GM23338 (cell line): ENCODE measurements around the gene KCNC4.

Experiments used
- CREB1 ChIP-seq: fragments of 250-450 bp; sonication (Bioruptor Pico); IDR thresholded peaks from 2 replicates; pipeline ENCODE4 v1.5.0; 2020; ENCODE audit warnings: low read depth, mild to moderate bottlenecking, moderate library complexity
- CTCF ChIP-seq, 2 experiments: fragments of 200-600 bp in 1 of 2; sonication (generic) in 1 of 2; conservative IDR thresholded peaks; 2 replicates each; pipeline versions ENCODE4 v1.5.1 to v1.6.1; 2016 to 2017; ENCODE audit warnings: antibody characterized with exemption in 2 of 2, low read depth in 2 of 2, mild to moderate bottlenecking in 2 of 2, moderate library complexity in 1 of 2
- ETS1 ChIP-seq: IDR thresholded peaks from 2 replicates; pipeline ENCODE4 v1.6.1; 2016; ENCODE audit warnings: antibody characterized with exemption
- EZH2 ChIP-seq: fragments of 200-600 bp; sonication (generic); IDR thresholded peaks from one replicate; pipeline ENCODE4 v1.8.0; 2017; ENCODE audit warnings: antibody characterized with exemption, mild to moderate bottlenecking, low read depth; ENCODE audit not compliant: unreplicated experiment
- EZH2phosphoT487 ChIP-seq: fragments of 200-600 bp; sonication (generic); IDR thresholded peaks from one replicate; pipeline ENCODE4 v1.8.1; 2018; ENCODE audit warnings: antibody characterized with exemption; ENCODE audit not compliant: unreplicated experiment
- JUNB ChIP-seq: IDR thresholded peaks from one replicate; pipeline ENCODE4 v1.6.1; 2016; ENCODE audit warnings: antibody characterized with exemption; ENCODE audit not compliant: unreplicated experiment
- REST ChIP-seq: IDR thresholded peaks from one replicate; pipeline ENCODE4 v1.6.1; 2018; ENCODE audit warnings: antibody characterized with exemption; ENCODE audit not compliant: unreplicated experiment

- TF ChIP-seq JUNB (no peak), EZH2phosphoT487 (no peak), EZH2 (no peak), CTCF (conservative IDR thresholded peaks at IDR 0.05; ENCODE audit: low read depth in 2 of 2) (no peak), CREB1 (CRISPR knock-in tag) (no peak), ETS1 (no peak), REST (no peak)
Measured at GRCh38 chr1:110242062-110242461, 31.9 kb downstream of the KCNC4 start.
